Thyroid gland (tissue), 4 donors: ENCODE data around the gene RNF7.
"Not testable (repeated sequence)": the region's sequence is repeated elsewhere in the genome, so short reads cannot be mapped to it uniquely, and the experiment has no call there.

ENCODE experiments used
- POLR2A ChIP-seq, 2 donors: fragments of 450-650 bp; IDR thresholded peaks; one replicate each; pipeline ENCODE4 v1.6.1; 2017; ENCODE audit warnings: antibody characterized with exemption in 2 of 2, mild to moderate bottlenecking in 2 of 2, moderate library complexity in 1 of 2
- TF ChIP-seq, protein P1 (sequence below), 6 experiments: fragments of 200-600 bp in 3 of 6; fragments of 450-650 bp in 3 of 6; sonication (generic) in 3 of 6; IDR thresholded peaks; one replicate each; pipeline ENCODE4 v1.5.1; 2016 to 2019; ENCODE audit warnings: antibody characterized with exemption in 6 of 6, mild to moderate bottlenecking in 2 of 6, inconsistent platforms in 1 of 6, moderate library complexity in 1 of 6

GRCh38 chr3:141703367-141703766 is 34.7 kb upstream of the RNF7 start:
- TF ChIP-seq, protein P1, sequence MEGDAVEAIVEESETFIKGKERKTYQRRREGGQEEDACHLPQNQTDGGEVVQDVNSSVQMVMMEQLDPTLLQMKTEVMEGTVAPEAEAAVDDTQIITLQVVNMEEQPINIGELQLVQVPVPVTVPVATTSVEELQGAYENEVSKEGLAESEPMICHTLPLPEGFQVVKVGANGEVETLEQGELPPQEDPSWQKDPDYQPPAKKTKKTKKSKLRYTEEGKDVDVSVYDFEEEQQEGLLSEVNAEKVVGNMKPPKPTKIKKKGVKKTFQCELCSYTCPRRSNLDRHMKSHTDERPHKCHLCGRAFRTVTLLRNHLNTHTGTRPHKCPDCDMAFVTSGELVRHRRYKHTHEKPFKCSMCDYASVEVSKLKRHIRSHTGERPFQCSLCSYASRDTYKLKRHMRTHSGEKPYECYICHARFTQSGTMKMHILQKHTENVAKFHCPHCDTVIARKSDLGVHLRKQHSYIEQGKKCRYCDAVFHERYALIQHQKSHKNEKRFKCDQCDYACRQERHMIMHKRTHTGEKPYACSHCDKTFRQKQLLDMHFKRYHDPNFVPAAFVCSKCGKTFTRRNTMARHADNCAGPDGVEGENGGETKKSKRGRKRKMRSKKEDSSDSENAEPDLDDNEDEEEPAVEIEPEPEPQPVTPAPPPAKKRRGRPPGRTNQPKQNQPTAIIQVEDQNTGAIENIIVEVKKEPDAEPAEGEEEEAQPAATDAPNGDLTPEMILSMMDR (IDR thresholded peaks at IDR 0.05): not testable (repeated sequence)
- not testable (repeated sequence) for TF ChIP-seq POLR2A (IDR thresholded peaks at IDR 0.05)
